Measurements from ENCODE around the gene PMF1.
"Not testable (repeated sequence)": the region's sequence is repeated elsewhere in the genome, so short reads cannot be mapped to it uniquely, and the experiment has no call there.

PMF1 gene

GRCh38 chr1:156198831-156199349, 13.9 kb upstream of the PMF1 start:
- DNase-seq = no peak

- no peak for DNase-seq
Measured at GRCh38 chr1:156200044-156200443, 12.8 kb upstream of the PMF1 start.

GRCh38 chr1:156203331-156203730, 9.5 kb upstream of the PMF1 start:
- DNase-seq = no peak

- DNase-seq = no peak
Measured at GRCh38 chr1:156204686-156205085, 8.1 kb upstream of the PMF1 start.

- no peak for DNase-seq
Measured at GRCh38 chr1:156211243-156211642, 1.6 kb upstream of the PMF1 start.

GRCh38 chr1:156212130-156212529, 677 bp upstream of the PMF1 start:
- DNase-seq = no peak

- DNase-seq = no peak
Measured at GRCh38 chr1:156213644-156213966, 798 bp downstream of the PMF1 start.

- no peak for DNase-seq
Measured at GRCh38 chr1:156214024-156214748, 1.4 kb downstream of the PMF1 start.

GRCh38 chr1:156216361-156217086, 3.7 kb downstream of the PMF1 start:
- not testable (repeated sequence) for DNase-seq

- DNase-seq = no peak
Measured at GRCh38 chr1:156217871-156218270, 5.1 kb downstream of the PMF1 start.

- DNase-seq = no peak
Measured at GRCh38 chr1:156220226-156220625, 7.4 kb downstream of the PMF1 start.

GRCh38 chr1:156221986-156222692, 9.3 kb downstream of the PMF1 start:
- DNase-seq = no peak

- no peak for DNase-seq
Measured at GRCh38 chr1:156225677-156226014, 12.8 kb downstream of the PMF1 start.

- DNase-seq = no peak
Measured at GRCh38 chr1:156226116-156226538, 13.3 kb downstream of the PMF1 start.

GRCh38 chr1:156226782-156227181, 14.0 kb downstream of the PMF1 start:
- DNase-seq = no peak

- no peak for DNase-seq
Measured at GRCh38 chr1:156228501-156228900, 15.7 kb downstream of the PMF1 start.

- DNase-seq = no peak
Measured at GRCh38 chr1:156229809-156230472, 17.1 kb downstream of the PMF1 start.

- DNase-seq = no peak
Measured at GRCh38 chr1:156230473-156230837, 17.6 kb downstream of the PMF1 start.

- DNase-seq = no peak
Measured at GRCh38 chr1:156232201-156232894, 19.5 kb downstream of the PMF1 start.

- DNase-seq = no peak
Measured at GRCh38 chr1:156233426-156234127, 20.8 kb downstream of the PMF1 start.

GRCh38 chr1:156236164-156236563, 23.4 kb downstream of the PMF1 start:
- DNase-seq = no peak

- DNase-seq = no peak
Measured at GRCh38 chr1:156238248-156238647, 25.4 kb downstream of the PMF1 start.

Data from NCI-H2029 treated with DMSO at 0.1 percent for 48 hours (cell line).